Glutamatergic neuron (in vitro differentiated cells): ENCODE data around the gene LAMA2. TPM values are rescaled to one million over a fixed set of nuclear protein-coding genes. Genes with fewer than 3 reads are reported as not detected.

Source experiments
- DNase-seq: peaks from one replicate; pipeline ENCODE4 v3.0.0; 2022
- H3K27ac Mint-ChIP-seq: one replicate; pipeline ENCODE4 v1.8.0; 2020; ENCODE audit warnings: mild to moderate bottlenecking, mixed read lengths, inconsistent platforms; ENCODE audit not compliant: unreplicated experiment
- H3K27me3 Mint-ChIP-seq: one replicate; pipeline ENCODE4 v1.8.0; 2020; ENCODE audit warnings: mild to moderate bottlenecking, moderate library complexity, mixed read lengths, inconsistent platforms; ENCODE audit not compliant: unreplicated experiment
- H3K36me3 Mint-ChIP-seq: one replicate; pipeline ENCODE4 v1.8.0; 2020; ENCODE audit warnings: mild to moderate bottlenecking, mixed read lengths, inconsistent platforms; ENCODE audit not compliant: unreplicated experiment
- H3K4me1 Mint-ChIP-seq: one replicate; pipeline ENCODE4 v1.8.0; 2020; ENCODE audit warnings: mild to moderate bottlenecking, low read depth, mixed read lengths, inconsistent platforms; ENCODE audit not compliant: unreplicated experiment
- H3K4me3 Mint-ChIP-seq: one replicate; pipeline ENCODE4 v1.8.0; 2020; ENCODE audit warnings: mild to moderate bottlenecking, mixed read lengths, inconsistent platforms; ENCODE audit not compliant: unreplicated experiment
- H3K9me3 Mint-ChIP-seq: one replicate; pipeline ENCODE4 v1.8.0; 2020; ENCODE audit warnings: mild to moderate bottlenecking, moderate library complexity, mixed read lengths, inconsistent platforms; ENCODE audit not compliant: unreplicated experiment
- CTCF ChIP-seq: fragments of 200-600 bp; sonication (generic); IDR thresholded peaks from one replicate; pipeline ENCODE4 v1.5.0; 2021; ENCODE audit not compliant: partially characterized antibody, unreplicated experiment
- total RNA-seq: library from RNA; stranded (reverse); fragmentation: NEBNext Ultra II Directional; extraction: Animal tissue kit (Norgen Biotek cat#: 25700); gene quantifications from one replicate; pipeline ENCODE4 v1.2.1, GENCODE V29; 2021; ENCODE audit not compliant: unreplicated experiment

LAMA2 gene
- total RNA-seq, 1 donor from 2014 or later, result 2.4 TPM

DNA sequence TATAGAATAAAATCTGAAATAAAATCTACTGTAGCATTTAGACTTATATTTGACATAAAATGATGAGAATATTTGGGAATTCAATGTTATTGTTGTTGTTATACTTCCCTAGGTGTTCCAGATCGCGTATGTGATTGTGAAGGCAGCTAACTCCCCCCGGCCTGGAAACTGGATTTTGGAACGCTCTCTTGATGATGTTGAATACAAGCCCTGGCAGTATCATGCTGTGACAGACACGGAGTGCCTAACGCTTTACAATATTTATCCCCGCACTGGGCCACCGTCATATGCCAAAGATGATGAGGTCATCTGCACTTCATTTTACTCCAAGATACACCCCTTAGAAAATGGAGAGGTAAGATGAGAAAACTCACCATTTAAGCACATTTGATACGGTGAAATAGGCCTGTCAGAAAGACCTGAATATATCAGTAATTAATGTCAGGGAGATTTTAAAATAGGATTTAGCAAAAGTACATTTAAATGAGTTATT lies 215.2 kb downstream of the LAMA2 start:
- no peaks in the 10 kb centered on the region for H3K36me3 Mint-ChIP-seq
- H3K4me1 Mint-ChIP-seq, result peaks cover 5% of the 10 kb centered on the region
- no peaks in the 10 kb centered on the region for H3K27me3 Mint-ChIP-seq
- H3K27ac Mint-ChIP-seq, result no peak overlapping the region
- H3K4me3 Mint-ChIP-seq, result no peak overlapping the region
- TF ChIP-seq CTCF, result no peak
- H3K9me3 Mint-ChIP-seq, result peaks cover 2% of the 10 kb centered on the region
- DNase-seq, result no peak

DNA sequence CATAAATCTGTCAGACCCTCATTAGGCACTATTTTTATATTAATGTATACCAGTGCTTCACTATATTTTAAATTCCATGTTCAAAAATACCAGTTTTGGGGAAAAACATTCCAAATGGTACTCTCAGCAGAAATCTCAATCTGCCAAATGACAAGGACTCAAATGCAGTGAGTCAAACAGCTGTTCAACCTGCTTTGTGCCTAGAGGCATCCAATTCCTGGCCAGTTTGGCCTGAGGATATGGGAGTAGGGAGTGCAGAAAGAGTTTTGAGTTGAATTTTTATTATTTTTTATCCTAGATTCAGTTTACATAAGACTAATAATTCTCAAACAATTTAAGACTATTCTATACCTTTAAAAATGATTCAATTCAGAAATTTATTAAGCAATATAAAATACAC lies 216.8 kb downstream of the LAMA2 start:
- peaks cover 9% of the 10 kb centered on the region for H3K4me1 Mint-ChIP-seq
- H3K36me3 Mint-ChIP-seq, result no peaks in the 10 kb centered on the region
- no peaks in the 10 kb centered on the region for H3K9me3 Mint-ChIP-seq
- no peak for DNase-seq
- TF ChIP-seq CTCF, result no peak
- H3K27me3 Mint-ChIP-seq, result no peaks in the 10 kb centered on the region
- no peak overlapping the region for H3K27ac Mint-ChIP-seq
- H3K4me3 Mint-ChIP-seq, result no peak overlapping the region

DNA sequence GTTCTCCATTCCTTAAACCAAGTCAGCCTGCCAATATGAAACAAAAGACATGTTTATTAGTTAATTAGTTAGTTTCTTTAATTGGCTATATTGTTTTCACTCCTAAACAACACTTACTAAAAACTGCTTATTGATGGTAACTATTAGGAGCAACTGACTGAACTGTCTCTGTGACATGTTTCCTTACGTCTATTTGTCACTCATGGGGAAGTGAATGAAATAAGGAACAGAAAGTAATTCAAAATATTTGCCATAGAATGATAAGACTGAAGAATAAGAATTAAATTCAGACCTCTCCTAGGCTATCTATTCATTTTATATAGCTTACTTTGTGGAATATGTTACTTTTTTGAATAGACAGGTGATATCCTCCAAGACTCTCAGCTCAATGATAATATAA lies 217.2 kb downstream of the LAMA2 start:
- H3K27ac Mint-ChIP-seq, result no peak overlapping the region
- no peak for TF ChIP-seq CTCF
- H3K36me3 Mint-ChIP-seq, result no peaks in the 10 kb centered on the region
- no peaks in the 10 kb centered on the region for H3K27me3 Mint-ChIP-seq
- H3K9me3 Mint-ChIP-seq, result no peaks in the 10 kb centered on the region
- no peak for DNase-seq
- H3K4me1 Mint-ChIP-seq, result peaks cover 12% of the 10 kb centered on the region
- no peak overlapping the region for H3K4me3 Mint-ChIP-seq

GRCh38 chr6:129102741-129103140 lies 219.8 kb downstream of the LAMA2 start:
- Mint-ChIP-seq H3K4me1 (peaks cover 22% of the 10 kb centered on the region), H3K27ac (no peak overlapping the region), H3K27me3 (no peaks in the 10 kb centered on the region), H3K4me3 (no peak overlapping the region), H3K36me3 (no peaks in the 10 kb centered on the region), H3K9me3 (no peaks in the 10 kb centered on the region)
- no peak for TF ChIP-seq CTCF
- DNase-seq, result no peak

DNA sequence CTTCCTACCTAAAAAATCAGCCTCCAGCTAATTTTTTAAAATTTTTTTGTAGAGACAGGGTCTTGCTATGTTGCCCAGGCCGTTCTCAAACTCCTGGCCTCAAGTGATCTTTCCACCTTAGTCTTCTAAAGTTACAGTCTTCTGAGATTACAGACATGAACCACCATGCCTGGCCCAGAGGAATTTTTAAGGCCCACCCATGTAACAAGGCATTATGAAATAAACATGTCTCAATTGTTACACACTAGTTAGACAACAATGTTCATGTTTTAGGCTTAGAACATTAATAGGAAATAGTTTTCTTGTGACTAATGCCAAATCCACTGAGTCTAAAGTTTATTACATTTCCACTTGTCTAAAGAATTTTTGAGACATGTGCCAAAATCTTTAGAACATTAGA lies 221.2 kb downstream of the LAMA2 start:
- Mint-ChIP-seq H3K27me3 (no peaks in the 10 kb centered on the region), H3K9me3 (no peaks in the 10 kb centered on the region), H3K36me3 (no peaks in the 10 kb centered on the region), H3K4me3 (no peak overlapping the region), H3K4me1 (peaks cover 20% of the 10 kb centered on the region), H3K27ac (no peak overlapping the region)
- no peak for DNase-seq
- TF ChIP-seq CTCF, result no peak
